HG03064 (cell line): ENCODE data around the gene TOE1.
"Not testable (repeated sequence)": the region's sequence is repeated elsewhere in the genome, so short reads cannot be mapped to it uniquely, and the experiment has no call there.

ENCODE experiments used
- ATAC-seq: cut with Tn5 transposase; IDR thresholded peaks from one replicate; pipeline ENCODE4 v1.9.1; 2021; ENCODE audit warnings: low read depth; ENCODE audit not compliant: unreplicated experiment

TOE1 gene

GRCh38 chr1:45339789-45340558 is at the start of gene TOE1, which contains the start of gene MUTYH:
TOE1 (plus strand) TSS chr1:45340170; CDS start chr1:45340253, 83 bp downstream.
MUTYH (minus strand) TSS chr1:45340440; CDS start chr1:45334505, 5,935 bp downstream.
- ATAC-seq = peak; percentile 68

GRCh38 chr1:45291002-45291401 is 49.0 kb upstream of the TOE1 start:
- ATAC-seq = not testable (repeated sequence)

- ATAC-seq = no peak
Observed at GRCh38 chr1:45291716-45292115, 48.3 kb upstream of the TOE1 start.

- ATAC-seq = no peak
Observed at GRCh38 chr1:45297666-45298356, 42.2 kb upstream of the TOE1 start.

GRCh38 chr1:45299296-45299695 is 40.7 kb upstream of the TOE1 start:
- no peak for ATAC-seq

GRCh38 chr1:45299981-45300668 is 39.8 kb upstream of the TOE1 start:
- ATAC-seq = no peak

- no peak for ATAC-seq
Observed at GRCh38 chr1:45300669-45300997, 39.3 kb upstream of the TOE1 start.

- ATAC-seq = no peak
Observed at GRCh38 chr1:45302505-45303150, 37.3 kb upstream of the TOE1 start.

- ATAC-seq = peak; percentile 60
Observed at GRCh38 chr1:45303520-45304310, 36.3 kb upstream of the TOE1 start.

- no peak for ATAC-seq
Observed at GRCh38 chr1:45304311-45305081, 35.5 kb upstream of the TOE1 start.

- no peak for ATAC-seq
Observed at GRCh38 chr1:45305231-45305630, 34.7 kb upstream of the TOE1 start.

- no peak for ATAC-seq
Observed at GRCh38 chr1:45306319-45306718, 33.7 kb upstream of the TOE1 start.

- ATAC-seq = no peak
Observed at GRCh38 chr1:45306905-45307304, 33.1 kb upstream of the TOE1 start.

GRCh38 chr1:45314266-45314665 is 25.7 kb upstream of the TOE1 start:
- ATAC-seq = no peak

GRCh38 chr1:45317166-45317565 is 22.8 kb upstream of the TOE1 start:
- no peak for ATAC-seq

GRCh38 chr1:45319761-45320160 is 20.2 kb upstream of the TOE1 start:
- ATAC-seq = no peak

GRCh38 chr1:45321444-45321843 is 18.5 kb upstream of the TOE1 start:
- no peak for ATAC-seq

GRCh38 chr1:45322486-45323040 is 17.4 kb upstream of the TOE1 start:
- ATAC-seq = no peak

GRCh38 chr1:45325851-45326506 is 14.0 kb upstream of the TOE1 start:
- no peak for ATAC-seq
